ENCODE results near the gene PDGFB.

The PDGFB gene

DNA sequence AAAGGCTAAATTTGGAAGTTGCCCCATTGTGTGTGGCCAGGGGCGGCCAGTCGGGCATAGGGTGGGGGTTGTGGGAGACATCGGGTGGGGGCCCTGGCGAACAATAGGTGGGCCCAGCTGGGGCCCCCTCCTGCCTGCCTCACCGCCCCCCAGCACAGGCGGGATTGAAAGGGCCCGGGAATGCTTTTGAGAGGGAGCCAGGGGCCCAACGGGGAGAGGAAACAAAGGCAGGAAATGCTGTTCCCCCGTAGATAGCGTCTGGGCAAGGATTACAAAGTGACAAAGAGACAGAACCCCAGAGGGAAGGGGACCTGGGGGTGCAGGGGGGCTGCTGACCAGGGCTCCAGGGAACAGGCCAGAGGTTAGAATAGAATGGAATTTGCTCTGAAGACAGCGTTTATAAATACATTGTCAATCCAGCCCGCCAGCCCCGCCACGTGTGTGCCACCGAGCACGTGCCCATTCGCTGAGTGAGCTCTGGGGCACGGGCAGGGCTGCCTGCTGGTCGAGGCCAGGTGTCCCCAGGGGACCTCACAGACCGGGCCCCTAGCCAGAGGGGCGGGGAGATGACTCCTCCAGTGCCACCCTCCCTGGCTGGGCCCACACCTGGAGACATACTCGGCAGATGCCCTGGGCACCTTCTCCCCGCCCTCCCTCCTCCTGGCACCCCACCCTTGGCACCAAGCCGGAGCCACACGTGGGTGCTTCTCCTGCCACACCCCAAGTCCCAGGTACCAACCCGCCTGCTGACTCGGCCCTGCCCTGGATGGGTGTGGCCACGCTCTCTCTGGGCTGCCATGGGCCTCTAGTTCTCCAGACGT is 9.7 kb downstream of the PDGFB start:
- TF ChIP-seq EZH2 (IDR thresholded peaks at IDR 0.05; ENCODE audit: borderline replicate concordance, low read length): no peak
- no peak for TF ChIP-seq CTCF (IDR thresholded peaks at IDR 0.05; ENCODE audit: low read length)
- H3K27ac ChIP-seq (ENCODE audit: low read depth, low read length, poor library complexity, severe bottlenecking): no peak overlapping the region
- H3K4me3 ChIP-seq (ENCODE audit: low read depth, low read length, poor library complexity, severe bottlenecking): no peak overlapping the region
- no peaks in the 10 kb centered on the region for H3K36me3 ChIP-seq (ENCODE audit: insufficient read depth, low read length)
- no peak overlapping the region for H2AFZ ChIP-seq (ENCODE audit: low read length)
- H3K9me2 ChIP-seq (ENCODE audit: low read depth, low read length): no peaks in the 10 kb centered on the region
- H3F3A ChIP-seq (ENCODE audit: insufficient read depth, low read length): no peaks in the 10 kb centered on the region
- H3K4me2 ChIP-seq (ENCODE audit: low read length): no peak overlapping the region
- no peaks in the 10 kb centered on the region for H4K20me1 ChIP-seq (ENCODE audit: insufficient read depth, low read length)
- no peaks in the 10 kb centered on the region for H3K79me2 ChIP-seq (ENCODE audit: insufficient read depth, low read length)
- no peaks in the 10 kb centered on the region for H3K9me3 ChIP-seq (ENCODE audit: low read length)
- H3K9ac ChIP-seq (ENCODE audit: low read length): no peak overlapping the region
- H3K4me1 ChIP-seq (ENCODE audit: insufficient read depth, low read length, severe bottlenecking): no peaks in the 10 kb centered on the region
- peaks cover 18% of the 10 kb centered on the region; the same call in 1 of the 2 replicates for H3K27me3 ChIP-seq (ENCODE audit: insufficient read depth, low read length)

DNA sequence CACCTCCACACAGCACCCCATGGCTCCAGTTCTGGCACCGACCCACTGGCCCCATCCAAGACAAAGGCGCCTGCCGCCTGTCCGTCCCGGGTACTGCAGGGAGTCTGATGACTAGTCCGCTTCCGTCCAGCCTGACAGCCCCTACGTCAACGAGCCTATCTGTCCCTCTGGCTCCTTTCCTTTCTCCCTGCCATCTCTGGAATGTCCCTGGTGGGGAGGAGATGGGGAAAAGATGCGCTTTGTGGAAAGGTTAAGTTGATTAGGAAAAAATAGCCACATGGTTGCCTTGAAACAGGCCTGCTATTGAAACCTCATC is 10.4 kb downstream of the PDGFB start:
- H3K27ac ChIP-seq (ENCODE audit: low read depth, low read length, poor library complexity, severe bottlenecking): no peak overlapping the region
- H3K9me3 ChIP-seq (ENCODE audit: low read length): no peaks in the 10 kb centered on the region
- no peaks in the 10 kb centered on the region for H4K20me1 ChIP-seq (ENCODE audit: insufficient read depth, low read length)
- H3K4me2 ChIP-seq (ENCODE audit: low read length): no peak overlapping the region
- no peaks in the 10 kb centered on the region for H3F3A ChIP-seq (ENCODE audit: insufficient read depth, low read length)
- H3K9ac ChIP-seq (ENCODE audit: low read length): no peak overlapping the region
- no peaks in the 10 kb centered on the region for H3K36me3 ChIP-seq (ENCODE audit: insufficient read depth, low read length)
- no peaks in the 10 kb centered on the region for H3K9me2 ChIP-seq (ENCODE audit: low read depth, low read length)
- H3K79me2 ChIP-seq (ENCODE audit: insufficient read depth, low read length): no peaks in the 10 kb centered on the region
- H2AFZ ChIP-seq (ENCODE audit: low read length): no peak overlapping the region
- H3K4me3 ChIP-seq (ENCODE audit: low read depth, low read length, poor library complexity, severe bottlenecking): no peak overlapping the region
- TF ChIP-seq CTCF (IDR thresholded peaks at IDR 0.05; ENCODE audit: low read length) (no peak), EZH2 (IDR thresholded peaks at IDR 0.05; ENCODE audit: borderline replicate concordance, low read length) (no peak)
- no peaks in the 10 kb centered on the region for H3K4me1 ChIP-seq (ENCODE audit: insufficient read depth, low read length, severe bottlenecking)
- H3K27me3 ChIP-seq (ENCODE audit: insufficient read depth, low read length): peaks cover 18% of the 10 kb centered on the region; the same call in 1 of the 2 replicates

- H3K27me3 ChIP-seq (ENCODE audit: insufficient read depth, low read length): peaks cover 18% of the 10 kb centered on the region; the same call in 1 of the 2 replicates
- no peaks in the 10 kb centered on the region for H3K4me1 ChIP-seq (ENCODE audit: insufficient read depth, low read length, severe bottlenecking)
- H3K27ac ChIP-seq (ENCODE audit: low read depth, low read length, poor library complexity, severe bottlenecking): no peak overlapping the region
- H3K79me2 ChIP-seq (ENCODE audit: insufficient read depth, low read length): no peaks in the 10 kb centered on the region
- H4K20me1 ChIP-seq (ENCODE audit: insufficient read depth, low read length): no peaks in the 10 kb centered on the region
- H3K9ac ChIP-seq (ENCODE audit: low read length): no peak overlapping the region
- H3K9me3 ChIP-seq (ENCODE audit: low read length): no peaks in the 10 kb centered on the region
- no peak overlapping the region for H2AFZ ChIP-seq (ENCODE audit: low read length)
- H3K4me2 ChIP-seq (ENCODE audit: low read length): no peak overlapping the region
- H3K4me3 ChIP-seq (ENCODE audit: low read depth, low read length, poor library complexity, severe bottlenecking): no peak overlapping the region
- H3F3A ChIP-seq (ENCODE audit: insufficient read depth, low read length): no peaks in the 10 kb centered on the region
- no peaks in the 10 kb centered on the region for H3K9me2 ChIP-seq (ENCODE audit: low read depth, low read length)
- H3K36me3 ChIP-seq (ENCODE audit: insufficient read depth, low read length): no peaks in the 10 kb centered on the region
- TF ChIP-seq EZH2 (IDR thresholded peaks at IDR 0.05; ENCODE audit: borderline replicate concordance, low read length) (no peak), CTCF (IDR thresholded peaks at IDR 0.05; ENCODE audit: low read length) (no peak)
Observed at GRCh38 chr22:39233710-39234471, 10.9 kb downstream of the PDGFB start.
